CD4-positive, alpha-beta T cell treated with Interleukin-17A for 4 hours (primary cell): ENCODE measurements around the gene SERPIND1.

Experiments used
- DNase-seq: peaks from one replicate; pipeline ENCODE4 v3.0.0-alpha.2; 2020; ENCODE audit warnings: mixed read lengths

Gene SERPIND1

DNA sequence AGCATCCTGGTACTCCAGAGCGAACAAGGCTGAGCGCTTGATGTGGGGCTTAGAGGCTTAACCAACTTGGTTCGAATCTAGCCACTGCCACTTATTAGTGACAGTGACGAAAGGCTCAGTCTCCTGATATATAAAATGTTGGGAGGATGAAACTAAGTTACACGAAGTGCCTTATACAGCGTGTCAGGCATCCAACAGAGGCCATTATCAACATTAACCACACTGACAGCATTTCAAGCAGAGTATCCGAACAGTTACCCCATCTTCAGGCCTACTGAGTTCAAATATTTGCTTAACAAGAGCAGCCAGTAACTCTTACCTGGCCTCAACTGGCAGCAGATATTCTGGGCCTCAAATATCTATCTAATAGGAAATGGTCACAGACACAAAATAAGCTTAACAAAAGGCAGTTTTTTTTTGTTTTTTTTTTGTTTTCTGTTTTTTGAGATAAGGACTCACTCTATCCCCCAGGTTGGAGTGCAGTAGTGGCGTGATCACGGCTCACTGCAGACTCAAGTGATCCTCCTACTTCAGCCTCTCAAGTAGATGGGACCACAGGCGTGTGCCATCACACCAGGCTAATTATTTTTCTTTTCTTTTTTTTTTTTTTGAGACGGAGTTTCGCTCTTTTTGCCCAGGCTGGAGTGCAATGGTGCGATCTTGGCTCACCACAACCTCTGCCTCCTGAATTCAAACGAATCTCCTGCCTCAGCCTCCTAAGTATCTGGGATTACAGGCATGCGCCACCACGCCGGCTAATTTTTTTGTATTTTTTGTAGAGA lies 2.9 kb downstream of the SERPIND1 start:
- no peak for DNase-seq

- no peak for DNase-seq
Measured at GRCh38 chr22:20777420-20778177, 3.7 kb downstream of the SERPIND1 start.

DNA sequence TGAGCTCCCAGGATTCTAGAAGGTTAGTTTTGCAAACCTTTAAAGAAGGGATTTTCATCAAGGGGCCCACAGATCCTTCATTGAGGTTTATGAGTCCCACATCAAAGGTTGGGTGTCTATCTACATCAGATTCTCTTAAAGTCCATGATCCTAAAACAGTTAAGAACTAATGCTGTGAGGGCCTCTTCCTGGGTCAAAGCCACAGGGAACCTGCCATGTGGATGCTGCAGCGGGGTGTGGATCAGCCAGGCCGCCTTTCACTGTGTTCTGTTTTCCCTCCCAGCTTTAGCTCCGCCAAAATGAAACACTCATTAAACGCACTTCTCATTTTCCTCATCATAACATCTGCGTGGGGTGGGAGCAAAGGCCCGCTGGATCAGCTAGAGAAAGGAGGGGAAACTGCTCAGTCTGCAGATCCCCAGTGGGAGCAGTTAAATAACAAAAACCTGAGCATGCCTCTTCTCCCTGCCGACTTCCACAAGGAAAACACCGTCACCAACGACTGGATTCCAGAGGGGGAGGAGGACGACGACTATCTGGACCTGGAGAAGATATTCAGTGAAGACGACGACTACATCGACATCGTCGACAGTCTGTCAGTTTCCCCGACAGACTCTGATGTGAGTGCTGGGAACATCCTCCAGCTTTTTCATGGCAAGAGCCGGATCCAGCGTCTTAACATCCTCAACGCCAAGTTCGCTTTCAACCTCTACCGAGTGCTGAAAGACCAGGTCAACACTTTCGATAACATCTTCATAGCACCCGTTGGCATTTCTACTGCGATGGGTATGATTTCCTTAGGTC lies 5.3 kb downstream of the SERPIND1 start:
- no peak for DNase-seq

GRCh38 chr22:20779818-20780158 lies 5.9 kb downstream of the SERPIND1 start:
- no peak for DNase-seq

- no peak for DNase-seq
Measured at GRCh38 chr22:20781272-20781990, 7.5 kb downstream of the SERPIND1 start.

DNA sequence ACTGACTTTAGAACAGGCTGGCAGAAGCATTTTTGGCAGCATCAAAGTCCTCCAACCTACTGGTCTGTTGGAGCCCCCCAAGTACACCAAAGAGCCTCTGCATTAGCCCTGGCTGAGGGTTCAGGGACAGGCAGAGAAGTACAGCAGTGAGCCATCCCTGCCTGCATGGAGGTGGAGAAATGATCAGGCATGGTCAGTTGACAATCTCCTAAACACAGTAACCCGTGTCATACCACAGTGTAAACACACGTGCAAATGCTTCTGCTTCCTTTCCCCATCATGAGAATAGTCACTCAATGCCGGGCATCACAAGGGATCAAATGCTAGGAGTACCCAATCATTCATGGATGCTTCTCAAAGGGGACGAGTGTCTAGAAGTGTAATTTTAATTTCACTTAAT lies 8.2 kb downstream of the SERPIND1 start:
- DNase-seq, result no peak

GRCh38 chr22:20782596-20783299 lies 8.8 kb downstream of the SERPIND1 start:
- no peak for DNase-seq

DNA sequence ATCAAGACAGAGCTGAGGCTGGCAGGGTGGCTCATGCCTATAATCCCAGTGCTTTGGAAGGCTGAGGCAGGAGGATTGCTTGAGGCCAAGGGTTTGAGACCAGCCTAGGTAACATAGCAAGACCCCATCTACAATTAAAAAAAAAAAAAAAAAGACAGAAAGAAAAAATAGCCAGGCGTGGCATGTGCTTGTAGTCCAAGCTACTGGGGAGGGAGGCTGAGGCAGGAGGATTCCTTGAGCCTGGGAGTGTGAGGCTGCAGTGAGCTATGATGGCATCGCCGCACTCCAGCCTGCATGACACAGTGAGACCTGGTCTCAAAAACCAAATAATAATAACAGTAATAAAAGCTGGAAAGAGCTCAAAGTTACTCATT lies 9.4 kb downstream of the SERPIND1 start:
- no peak for DNase-seq

- DNase-seq, result peak; percentile 52
Measured at GRCh38 chr22:20783844-20784723, 10.2 kb downstream of the SERPIND1 start.

DNA sequence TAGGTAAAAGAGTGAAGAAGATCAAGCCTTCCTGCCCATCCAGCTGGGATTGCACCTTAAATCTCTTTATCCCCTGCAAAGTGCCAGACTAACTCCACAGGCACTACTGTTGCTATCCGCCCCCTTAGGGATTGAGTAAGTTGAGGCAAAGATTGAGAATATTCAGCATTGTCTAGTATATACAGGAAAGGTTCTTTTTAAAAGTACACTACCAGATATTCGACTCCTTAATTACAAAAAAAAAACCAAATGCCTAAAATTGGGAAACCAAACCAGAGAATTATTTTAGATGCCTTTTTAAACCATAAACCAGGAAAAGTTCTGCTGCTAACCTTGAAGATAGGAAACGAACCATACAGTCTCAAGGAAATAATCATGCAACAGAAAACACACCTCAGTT lies 11.5 kb downstream of the SERPIND1 start:
- no peak for DNase-seq

GRCh38 chr22:20786048-20786447 lies 12.1 kb downstream of the SERPIND1 start:
- no peak for DNase-seq

- no peak for DNase-seq
Measured at GRCh38 chr22:20786536-20786979, 12.6 kb downstream of the SERPIND1 start.

DNA sequence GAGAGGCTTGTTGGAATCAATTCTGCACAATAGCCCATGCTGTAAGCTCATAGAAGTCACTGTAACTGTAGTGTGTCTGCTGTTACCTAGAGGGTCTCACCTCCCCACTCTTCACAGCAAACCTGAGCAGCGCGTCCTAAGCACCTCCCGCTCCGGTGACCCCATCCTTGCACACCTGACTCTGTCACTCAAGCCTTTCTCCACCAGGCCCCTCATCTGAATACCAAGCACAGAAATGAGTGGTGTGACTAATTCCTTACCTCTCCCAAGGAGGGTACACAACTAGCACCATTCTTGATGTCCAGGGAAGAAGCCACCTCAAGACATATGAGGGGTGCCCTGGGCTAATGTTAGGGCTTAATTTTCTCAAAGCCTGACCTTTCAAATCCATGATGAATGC lies 13.3 kb downstream of the SERPIND1 start:
- DNase-seq, result no peak

DNA sequence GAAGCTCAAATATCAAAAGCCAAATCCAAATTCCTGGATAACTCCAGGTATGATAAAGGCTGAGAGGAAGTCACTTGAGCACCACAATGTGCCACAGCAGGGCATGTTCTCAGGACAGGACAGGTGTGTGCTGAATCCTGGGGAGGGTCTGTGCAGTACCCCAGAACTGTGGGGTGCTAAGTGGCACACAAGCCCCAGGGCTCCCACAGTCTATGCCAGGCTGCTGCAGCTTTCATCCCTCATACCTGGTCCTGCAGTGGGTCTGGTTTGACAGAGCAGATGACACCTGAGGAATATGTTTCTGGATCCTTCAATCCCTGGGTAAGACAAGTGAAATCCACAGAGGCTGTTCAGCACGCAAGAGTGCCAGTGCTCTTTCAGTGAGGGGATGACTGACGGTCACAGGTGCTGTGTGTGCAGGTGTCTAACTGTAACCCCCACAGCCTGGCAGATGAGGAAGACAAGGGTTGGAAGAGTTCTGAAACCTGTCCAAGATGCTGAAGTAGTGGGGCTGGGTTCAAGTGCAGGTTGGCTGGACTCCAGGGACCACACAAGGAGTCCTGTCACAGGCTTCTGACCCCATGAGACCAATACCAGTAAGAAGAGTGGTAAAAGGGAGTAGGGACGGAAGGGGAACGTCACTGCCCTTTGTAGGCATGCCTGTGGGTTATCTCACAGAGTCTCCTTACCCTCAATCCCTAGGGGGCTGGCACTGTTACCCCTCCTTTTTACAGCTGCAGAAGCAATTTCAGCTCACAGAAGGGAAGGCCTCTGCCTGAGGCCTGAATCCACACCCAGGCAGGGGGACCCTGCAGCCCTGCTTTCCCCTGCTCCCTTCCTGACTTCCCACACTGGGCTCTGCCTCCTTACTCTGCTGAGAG lies 14.1 kb downstream of the SERPIND1 start:
- DNase-seq, result no peak

GRCh38 chr22:20788627-20789344 lies 14.9 kb downstream of the SERPIND1 start:
- DNase-seq, result no peak

GRCh38 chr22:20792221-20792965 lies 18.5 kb downstream of the SERPIND1 start:
- no peak for DNase-seq

GRCh38 chr22:20792966-20793728 lies 19.2 kb downstream of the SERPIND1 start:
- no peak for DNase-seq
